Activated T-helper 1 cell treated with anti-CD3 and anti-CD28 coated beads, Interleukin-12 subunit alpha, Interleukin-12 subunit beta, Interleukin-2, Interleukin-4 antibody, amounts not matched to agents 30 ng/mL and 10 ng/mL and 1 ng/mL, durations not matched to agents 14 hours and 24 hours and 36 hours (primary cell): ENCODE measurements around the gene HECTD3. TPM values are rescaled to one million over a fixed set of nuclear protein-coding genes. Genes with fewer than 3 reads are reported as not detected.

Experiments used
- DNase-seq: peaks from one replicate; pipeline ENCODE4 v3.0.0; 2021; ENCODE audit warnings: low spot score
- H3K27ac Mint-ChIP-seq: one replicate; pipeline ENCODE4 v1.8.0; 2021; ENCODE audit warnings: mild to moderate bottlenecking, mixed read lengths
- H3K27me3 Mint-ChIP-seq: one replicate; pipeline ENCODE4 v1.8.0; 2022; ENCODE audit warnings: mild to moderate bottlenecking, moderate library complexity, mixed read lengths; ENCODE audit not compliant: insufficient read depth
- H3K36me3 Mint-ChIP-seq: one replicate; pipeline ENCODE4 v1.8.0; 2021; ENCODE audit warnings: low read depth, mixed read lengths
- H3K4me1 Mint-ChIP-seq: one replicate; pipeline ENCODE4 v1.8.0; 2021; ENCODE audit warnings: low read depth, mixed read lengths
- H3K4me3 Mint-ChIP-seq: one replicate; pipeline ENCODE4 v1.8.0; 2021; ENCODE audit warnings: mild to moderate bottlenecking, moderate library complexity, mixed read lengths
- H3K9me3 Mint-ChIP-seq: one replicate; pipeline ENCODE4 v1.8.0; 2021; ENCODE audit warnings: mixed read lengths
- intact Hi-C: fragments of 100-400 bp; cut with micrococcal nuclease; formaldehyde crosslinking; loops from one replicate; pipeline ENCODE4 v1.15.1; 2024
- total RNA-seq: library from RNA; stranded (reverse); gene quantifications from 2 replicates; pipeline ENCODE4 v1.2.3, GENCODE V29; 2022

HECTD3 gene
- total RNA-seq, 1 donor from 2014 or later, result 22.2 TPM

DNA sequence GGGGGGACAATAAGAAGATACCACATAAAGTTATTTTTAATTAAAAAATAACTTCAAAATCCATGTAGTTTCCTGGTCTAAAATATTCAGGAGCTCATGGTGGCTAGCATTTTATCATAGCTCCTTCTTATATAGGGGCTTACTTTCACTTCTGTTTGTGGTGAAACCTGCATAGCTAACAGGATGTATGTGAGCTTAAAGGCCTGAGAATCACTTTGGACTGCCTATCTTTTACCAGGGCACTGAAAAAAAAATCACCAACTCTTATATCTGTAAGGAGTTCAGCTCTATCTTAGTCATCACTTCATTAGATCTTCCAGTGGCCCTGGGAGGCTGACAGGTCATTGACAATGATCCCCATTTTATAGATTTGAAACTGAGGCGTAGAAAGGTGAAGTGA, 22.2 kb upstream of the HECTD3 start:
- Mint-ChIP-seq H3K27me3 (peaks cover 2% of the 10 kb centered on the region), H3K9me3 (no peaks in the 10 kb centered on the region), H3K4me1 (peaks cover 10% of the 10 kb centered on the region), H3K4me3 (no peak overlapping the region), H3K36me3 (no peaks in the 10 kb centered on the region), H3K27ac (no peak overlapping the region)
- intact Hi-C loops, result no loop called here
- no peak for DNase-seq

DNA sequence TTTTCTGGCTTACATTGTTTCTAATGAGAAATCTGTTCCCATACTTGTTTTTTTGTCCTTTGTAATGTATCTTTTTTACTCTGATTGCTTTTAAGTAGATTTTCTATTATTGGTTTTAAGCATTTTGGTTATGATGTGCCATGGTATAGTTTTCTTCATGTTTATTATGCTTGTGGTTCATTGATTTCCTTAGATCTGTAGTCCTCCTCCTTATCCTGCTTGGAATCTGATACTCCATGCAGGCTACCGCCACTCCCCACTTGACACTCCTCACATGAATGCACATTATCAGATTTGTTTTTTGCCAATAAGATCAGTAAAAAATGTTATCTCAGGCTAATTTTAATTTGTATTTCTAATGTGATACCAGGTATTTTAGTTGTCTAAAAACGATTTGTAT, 21.7 kb upstream of the HECTD3 start:
- DNase-seq, result no peak
- H3K27ac Mint-ChIP-seq, result no peak overlapping the region
- H3K36me3 Mint-ChIP-seq, result no peaks in the 10 kb centered on the region
- H3K27me3 Mint-ChIP-seq, result peaks cover 2% of the 10 kb centered on the region
- peaks cover 8% of the 10 kb centered on the region for H3K4me1 Mint-ChIP-seq
- intact Hi-C loops, result no loop called here
- no peak overlapping the region for H3K4me3 Mint-ChIP-seq
- no peaks in the 10 kb centered on the region for H3K9me3 Mint-ChIP-seq

DNA sequence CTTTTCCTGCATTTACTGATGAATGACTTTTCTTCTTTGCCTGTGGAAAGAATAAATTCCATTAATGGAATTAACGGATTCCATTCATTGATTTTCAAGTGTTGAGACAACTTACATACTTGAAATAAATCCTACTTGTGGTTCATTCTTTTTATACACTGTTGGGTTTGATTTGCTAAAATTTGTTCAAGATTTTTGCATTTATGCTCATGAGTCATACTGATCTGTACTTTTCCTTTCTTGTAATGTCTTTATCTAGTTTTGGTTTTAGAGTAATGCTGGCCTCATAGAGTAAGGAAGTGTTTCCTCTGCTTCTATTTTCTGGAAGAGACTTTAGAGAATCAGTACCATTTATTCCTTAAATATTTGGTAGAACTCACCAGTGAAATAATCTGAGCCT, 15.3 kb upstream of the HECTD3 start:
- H3K36me3 Mint-ChIP-seq, result no peaks in the 10 kb centered on the region

DNA sequence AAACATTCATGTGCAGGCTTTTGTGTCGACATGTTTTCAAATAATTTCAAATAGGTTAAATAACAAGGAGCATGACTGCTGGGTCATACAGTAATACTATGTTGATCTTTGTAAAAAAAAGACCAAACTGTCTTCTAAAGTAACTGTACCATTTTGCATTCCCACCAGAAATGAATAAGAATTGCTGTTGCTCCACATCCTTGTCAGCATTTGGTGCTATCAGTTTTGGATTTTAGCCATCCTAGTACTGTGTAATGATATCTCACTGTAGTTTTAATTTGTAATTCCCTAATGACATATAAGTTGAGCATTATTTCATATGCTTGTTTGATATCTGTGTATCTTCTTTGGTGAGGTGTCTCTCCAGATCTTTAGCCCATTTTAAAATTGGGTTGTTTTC, 12.5 kb upstream of the HECTD3 start:
- intact Hi-C loops, result no loop called here
- H3K36me3 Mint-ChIP-seq, result no peaks in the 10 kb centered on the region
- H3K4me1 Mint-ChIP-seq, result peaks cover 10% of the 10 kb centered on the region
- peaks cover 4% of the 10 kb centered on the region for H3K27me3 Mint-ChIP-seq
- no peak for DNase-seq
- no peak overlapping the region for H3K4me3 Mint-ChIP-seq
- H3K9me3 Mint-ChIP-seq, result no peaks in the 10 kb centered on the region
- no peak overlapping the region for H3K27ac Mint-ChIP-seq

More for the DNA sequence above, 15.3 kb upstream of the HECTD3 start:
- peaks cover 5% of the 10 kb centered on the region for H3K27me3 Mint-ChIP-seq
- no peak for DNase-seq
- no peaks in the 10 kb centered on the region for H3K9me3 Mint-ChIP-seq
- H3K4me3 Mint-ChIP-seq, result no peak overlapping the region
- H3K4me1 Mint-ChIP-seq, result peaks cover 10% of the 10 kb centered on the region
- H3K27ac Mint-ChIP-seq, result no peak overlapping the region
- intact Hi-C loops, result no loop called here

DNA sequence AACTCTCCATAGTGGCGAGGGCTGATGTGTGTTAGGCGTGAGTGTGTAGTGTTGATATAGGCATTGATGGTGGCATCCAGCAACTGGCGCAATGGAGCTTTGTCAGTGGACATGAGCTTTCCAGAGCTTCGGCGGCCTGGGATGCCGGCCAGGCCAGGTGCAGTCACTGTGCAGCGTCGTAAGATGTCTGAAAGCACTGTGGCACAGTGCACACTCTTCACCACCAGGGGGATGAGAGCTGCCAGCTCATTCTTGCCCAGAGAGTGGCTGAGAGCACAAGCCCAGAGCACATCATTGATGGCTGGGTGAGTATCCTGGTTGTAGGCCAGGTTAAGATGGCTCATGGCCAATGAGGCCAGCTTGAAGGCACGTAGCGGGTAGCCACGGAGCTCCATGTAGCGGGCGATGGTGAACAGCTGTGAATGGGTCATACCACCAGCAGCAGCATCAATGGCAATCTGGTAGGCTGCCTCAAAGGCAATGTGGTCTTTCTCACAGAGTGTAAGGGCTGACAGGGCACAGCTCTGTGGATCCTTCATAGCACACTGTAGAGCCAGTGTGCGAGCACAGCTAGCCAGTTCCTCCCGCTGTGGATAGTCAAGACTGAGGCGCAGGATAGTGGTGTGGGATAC, 7.6 kb upstream of the HECTD3 start:
- peak; percentile 46 for DNase-seq
- Mint-ChIP-seq H3K27ac (no peak overlapping the region), H3K9me3 (no peaks in the 10 kb centered on the region), H3K36me3 (peaks cover 6% of the 10 kb centered on the region), H3K27me3 (peaks cover 2% of the 10 kb centered on the region), H3K4me1 (peaks cover 17% of the 10 kb centered on the region), H3K4me3 (no peak overlapping the region)
- intact Hi-C loops, result loop anchor here (1.0 to 5.0 kb wide), 2 partner anchors 49 to 282 kb away; no protein-coding TSS in a partner anchor

DNA sequence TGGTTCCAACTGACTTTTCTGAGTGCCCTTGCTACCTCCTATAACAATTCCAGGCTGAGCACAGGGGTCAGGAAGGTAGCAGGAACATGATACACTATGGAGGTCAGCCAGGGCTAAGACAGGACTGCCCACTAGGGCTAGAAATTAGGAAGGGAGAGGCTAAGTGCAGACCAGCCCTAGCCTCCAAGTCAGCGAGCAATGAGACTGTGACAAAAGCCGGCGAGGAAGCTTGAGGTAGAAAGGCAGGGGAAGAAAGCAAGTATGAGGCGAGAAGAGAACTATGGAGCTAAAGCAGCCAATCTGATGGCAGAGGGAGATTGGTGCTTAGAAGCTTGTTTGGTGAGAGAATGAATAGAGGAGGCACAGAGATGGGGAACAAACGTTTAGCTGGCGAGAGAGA, 5.6 kb upstream of the HECTD3 start:
- Mint-ChIP-seq H3K4me3 (no peak overlapping the region), H3K4me1 (peaks cover 33% of the 10 kb centered on the region), H3K27me3 (peaks cover 2% of the 10 kb centered on the region), H3K27ac (no peak overlapping the region), H3K36me3 (peaks cover 6% of the 10 kb centered on the region), H3K9me3 (no peaks in the 10 kb centered on the region)
- intact Hi-C loops, result loop anchor here (5.0 kb wide), 1 partner anchor 51 kb away; no protein-coding TSS in a partner anchor
- DNase-seq, result no peak

DNA sequence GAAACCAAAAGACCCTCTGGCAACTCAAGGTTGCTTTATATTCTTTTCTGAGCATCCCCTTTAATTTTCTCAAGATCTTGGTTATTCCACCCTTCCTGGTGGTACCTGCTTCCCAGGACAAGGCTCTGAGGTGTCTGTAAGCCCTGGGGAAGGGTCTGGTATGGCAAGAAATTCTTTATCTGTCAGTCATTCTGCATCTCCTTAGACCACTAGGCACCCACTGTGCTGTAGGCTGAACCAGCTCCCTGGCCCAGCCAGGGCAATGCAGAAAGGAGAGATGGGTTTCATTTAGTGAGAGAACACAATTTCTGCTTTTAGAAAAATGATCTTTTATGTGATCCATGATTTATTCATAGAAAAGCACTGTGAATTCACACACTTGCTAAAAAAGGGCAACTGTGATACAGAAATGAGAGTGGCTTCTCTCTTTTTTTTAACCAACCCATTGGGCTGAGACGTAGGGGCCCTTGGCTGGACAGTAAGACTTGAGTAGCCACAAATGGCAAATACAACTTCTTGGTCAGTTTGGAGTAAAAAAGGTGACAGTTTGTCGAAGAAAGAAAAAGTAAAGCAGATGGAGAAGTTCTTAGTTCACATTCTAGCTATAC, 5.1 kb upstream of the HECTD3 start:
- Mint-ChIP-seq H3K4me1 (peaks cover 38% of the 10 kb centered on the region), H3K36me3 (peaks cover 6% of the 10 kb centered on the region)
- intact Hi-C loops, result loop anchor here (5.0 kb wide), 1 partner anchor 51 kb away; no protein-coding TSS in a partner anchor

DNA sequence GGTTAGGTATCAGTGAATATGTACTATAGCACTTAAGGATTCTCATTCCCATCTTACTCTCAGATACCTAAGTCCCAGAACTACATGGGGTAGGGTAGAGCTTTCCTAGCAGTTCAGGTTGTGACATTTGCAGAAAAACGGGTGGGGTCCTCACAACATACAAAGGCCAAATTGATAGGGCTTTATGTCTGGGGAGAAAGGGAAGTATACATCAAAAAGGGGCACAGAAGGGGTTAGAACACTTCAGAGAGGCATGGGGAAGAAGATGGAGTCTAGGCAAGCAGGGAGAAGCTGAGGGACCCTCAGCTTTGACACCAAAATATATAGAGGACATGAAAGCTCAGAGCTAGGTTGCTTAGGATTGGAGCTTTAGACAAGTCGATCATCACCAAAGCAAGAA, 4.6 kb upstream of the HECTD3 start:
- intact Hi-C loops, result loop anchor here (2.0 to 5.0 kb wide), 2 partner anchors 52 to 191 kb away; partner anchors contain the start of gene ZSWIM5
- peaks cover 40% of the 10 kb centered on the region for H3K4me1 Mint-ChIP-seq
- no peak overlapping the region for H3K27ac Mint-ChIP-seq
- no peaks in the 10 kb centered on the region for H3K9me3 Mint-ChIP-seq
- H3K4me3 Mint-ChIP-seq, result no peak overlapping the region
- DNase-seq, result no peak
- H3K36me3 Mint-ChIP-seq, result peaks cover 6% of the 10 kb centered on the region
- no peaks in the 10 kb centered on the region for H3K27me3 Mint-ChIP-seq

More for the DNA sequence above, 5.1 kb upstream of the HECTD3 start:
- DNase-seq, result no peak
- H3K9me3 Mint-ChIP-seq, result no peaks in the 10 kb centered on the region
- H3K27me3 Mint-ChIP-seq, result peaks cover under 1% of the 10 kb centered on the region
- H3K4me3 Mint-ChIP-seq, result no peak overlapping the region
- H3K27ac Mint-ChIP-seq, result no peak overlapping the region

DNA sequence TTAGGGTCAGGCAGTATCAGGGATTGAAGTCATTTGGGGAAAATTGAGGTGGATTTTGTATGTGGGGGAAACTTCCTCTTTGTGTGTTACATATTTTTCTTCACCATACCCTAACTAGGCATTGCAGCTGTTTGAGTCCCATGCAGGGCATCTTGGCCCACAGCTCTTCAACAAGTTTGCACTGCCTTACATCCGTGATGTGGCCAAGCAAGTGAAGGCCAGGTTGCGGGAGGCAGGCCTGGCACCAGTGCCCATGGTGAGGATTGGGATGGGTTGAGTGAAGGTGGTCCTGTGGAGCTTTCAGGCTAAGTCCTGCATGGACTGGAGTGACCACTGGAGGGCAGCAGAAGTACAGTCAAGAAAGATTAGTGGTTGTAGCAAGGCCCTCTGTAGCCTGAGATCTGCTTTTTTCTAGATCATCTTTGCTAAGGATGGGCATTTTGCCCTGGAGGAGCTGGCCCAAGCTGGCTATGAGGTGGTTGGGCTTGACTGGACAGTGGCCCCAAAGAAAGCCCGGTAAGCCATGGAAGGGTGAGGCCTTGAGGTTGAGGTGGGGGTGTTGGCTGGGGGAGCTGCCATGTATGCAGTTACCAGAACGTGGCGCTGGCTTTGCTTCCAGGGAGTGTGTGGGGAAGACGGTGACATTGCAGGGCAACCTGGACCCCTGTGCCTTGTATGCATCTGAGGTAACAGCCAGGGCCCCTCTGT, 3.4 kb upstream of the HECTD3 start:
- Mint-ChIP-seq H3K4me1 (peaks cover 50% of the 10 kb centered on the region), H3K9me3 (no peaks in the 10 kb centered on the region), H3K27me3 (no peaks in the 10 kb centered on the region), H3K27ac (peak overlapping the region; percentile 31), H3K36me3 (peaks cover 6% of the 10 kb centered on the region), H3K4me3 (peak overlapping the region; percentile 84)
- peak; percentile 69 for DNase-seq
- intact Hi-C loops, result loop anchor here (1.0 to 5.0 kb wide), 9 partner anchors 53 to 1233 kb away; partner anchors contain the start of genes ERI3, IPP, RAD54L and SLC6A9

DNA sequence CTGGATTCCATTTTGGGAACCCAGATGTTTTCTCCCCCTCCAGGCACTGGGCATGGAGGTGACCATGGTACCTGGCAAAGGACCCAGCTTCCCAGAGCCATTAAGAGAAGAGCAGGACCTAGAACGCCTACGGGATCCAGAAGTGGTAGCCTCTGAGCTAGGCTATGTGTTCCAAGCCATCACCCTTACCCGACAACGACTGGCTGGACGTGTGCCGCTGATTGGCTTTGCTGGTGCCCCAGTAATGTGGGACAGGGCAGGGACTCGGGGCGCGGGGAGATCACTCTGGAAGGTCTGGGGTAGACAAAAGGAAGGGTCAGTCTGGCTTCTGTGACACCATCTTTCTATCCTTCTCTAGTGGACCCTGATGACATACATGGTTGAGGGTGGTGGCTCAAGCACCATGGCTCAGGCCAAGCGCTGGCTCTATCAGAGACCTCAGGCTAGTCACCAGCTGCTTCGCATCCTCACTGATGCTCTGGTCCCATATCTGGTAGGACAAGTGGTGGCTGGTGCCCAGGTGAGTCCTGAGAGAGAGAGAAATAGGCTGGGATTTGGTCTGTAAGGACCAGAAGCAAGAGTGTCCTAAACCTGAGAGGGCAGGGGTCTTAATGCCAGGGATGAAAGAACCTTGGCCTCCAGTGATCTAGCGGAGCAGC, 2.6 kb upstream of the HECTD3 start:
- intact Hi-C loops, result loop anchor here (1.0 to 5.0 kb wide), 9 partner anchors 177 to 1234 kb away; partner anchors contain the start of genes ERI3, IPP, RAD54L and SLC6A9
- Mint-ChIP-seq H3K27me3 (no peaks in the 10 kb centered on the region), H3K9me3 (no peaks in the 10 kb centered on the region), H3K27ac (no peak overlapping the region), H3K36me3 (peaks cover 12% of the 10 kb centered on the region), H3K4me1 (peaks cover 58% of the 10 kb centered on the region), H3K4me3 (peak overlapping the region; percentile 84)
- DNase-seq, result no peak

DNA sequence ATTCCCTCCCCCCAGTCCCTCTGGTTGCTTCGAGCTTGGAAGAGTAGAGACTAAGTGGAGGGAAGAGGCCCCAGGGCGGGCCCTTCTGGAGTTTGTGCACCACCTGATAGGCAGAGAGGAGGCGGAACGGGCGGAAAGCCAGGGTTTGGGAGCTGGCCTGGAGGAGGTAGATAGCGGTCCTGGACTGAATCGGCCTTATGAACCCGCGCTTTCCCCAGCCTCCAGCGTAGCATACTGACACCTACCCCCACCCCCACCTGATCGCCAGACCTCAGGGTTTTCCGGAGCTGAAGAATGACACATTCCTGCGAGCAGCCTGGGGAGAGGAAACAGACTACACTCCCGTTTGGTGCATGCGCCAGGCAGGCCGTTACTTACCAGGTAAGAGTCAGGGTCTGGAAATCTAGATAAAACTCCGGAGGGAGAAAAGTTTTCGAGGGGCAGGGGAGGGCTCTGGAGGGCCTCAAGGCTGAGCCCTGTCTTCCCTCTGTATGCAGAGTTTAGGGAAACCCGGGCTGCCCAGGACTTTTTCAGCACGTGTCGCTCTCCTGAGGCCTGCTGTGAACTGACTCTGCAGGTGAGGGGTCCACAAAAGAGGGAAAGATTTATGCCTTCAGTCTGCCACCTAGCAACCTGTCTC, 1.6 kb upstream of the HECTD3 start:
- H3K27ac Mint-ChIP-seq, result peak overlapping the region; percentile 90
- H3K9me3 Mint-ChIP-seq, result no peaks in the 10 kb centered on the region
- intact Hi-C loops, result loop anchor here (1.0 to 5.0 kb wide), 9 partner anchors 291 to 1235 kb away; partner anchors contain the start of genes ARMH1, ERI3, IPP and MUTYH
- peaks cover 58% of the 10 kb centered on the region for H3K4me1 Mint-ChIP-seq
- peak; percentile 24 for DNase-seq
- peak overlapping the region; percentile 84 for H3K4me3 Mint-ChIP-seq
- no peaks in the 10 kb centered on the region for H3K27me3 Mint-ChIP-seq
- H3K36me3 Mint-ChIP-seq, result peaks cover 15% of the 10 kb centered on the region
